NB4 (cell line): Measurements from ENCODE around the gene UVRAG.

ENCODE experiments used
- DNase-seq: peaks from one replicate; pipeline ENCODE4 v3.0.0; 2010; ENCODE audit warnings: low read depth
- H3K4me3 ChIP-seq: one replicate; pipeline ENCODE4 v1.5.1; 2011; ENCODE audit warnings: mild to moderate bottlenecking, low read depth, low read length, moderate library complexity
- CTCF ChIP-seq: IDR thresholded peaks from one replicate; pipeline ENCODE4 v1.5.1; 2012; ENCODE audit warnings: low read depth, low read length
- MAX ChIP-seq: IDR thresholded peaks from 2 replicates; pipeline ENCODE4 v1.6.1; 2011; ENCODE audit warnings: low read depth, low read length
- MYC ChIP-seq: IDR thresholded peaks from 2 replicates; pipeline ENCODE4 v1.6.1; 2011; ENCODE audit warnings: low read depth, low read length
- POLR2A ChIP-seq: IDR thresholded peaks from 2 replicates; pipeline ENCODE4 v1.6.1; 2011; ENCODE audit warnings: mild to moderate bottlenecking; ENCODE audit not compliant: insufficient read length; ENCODE audit errors: extremely low read depth

UVRAG gene

GRCh38 chr11:76186776-76187279 is 371.8 kb downstream of the UVRAG start:
- no peak for DNase-seq
- H3K4me3 ChIP-seq: no peak overlapping the region
- TF ChIP-seq CTCF (no peak), POLR2A (no peak), MYC (no peak), MAX (no peak)

GRCh38 chr11:76188873-76189272 is 373.9 kb downstream of the UVRAG start:
- no peak for DNase-seq
- TF ChIP-seq MYC: no peak
- no peak overlapping the region for H3K4me3 ChIP-seq

- no peak overlapping the region for H3K4me3 ChIP-seq
- no peak for TF ChIP-seq CTCF
- no peak for TF ChIP-seq POLR2A
- TF ChIP-seq MYC: no peak
- no peak for TF ChIP-seq MAX
- DNase-seq: no peak
These were observed 374.7 kb downstream of the UVRAG start for GRCh38 chr11:76189682-76190081.

- TF ChIP-seq MYC (no peak), POLR2A (no peak), CTCF (no peak), MAX (no peak)
- H3K4me3 ChIP-seq: no peak overlapping the region
These were observed 375.4 kb downstream of the UVRAG start for GRCh38 chr11:76190376-76190775.

More at GRCh38 chr11:76190376-76190775, 375.4 kb downstream of the UVRAG start:
- no peak for DNase-seq
